Gastrocnemius medialis (tissue), 4 donors: ENCODE results near the gene PRDM16. TPM values are rescaled to one million over a fixed set of nuclear protein-coding genes. Genes with fewer than 3 reads are reported as not detected.

ENCODE experiments used
- ATAC-seq, 2 donors: fragments of 150-250 bp; one replicate each; pipeline ENCODE4 v1.9.1; 2016
- DNase-seq, 2 donors: peaks; one replicate each; pipeline ENCODE4 v3.0.0-alpha.2; 2019
- H3K27ac ChIP-seq, 4 donors: fragments of 200-600 bp; sonication (generic); 1 replicate in 1 of 4; 2 replicates in 3 of 4; pipeline ENCODE4 v1.5.1; 2016 to 2018; ENCODE audit warnings: mild to moderate bottlenecking in 2 of 4, moderate library complexity in 1 of 4
- H3K27me3 ChIP-seq, 3 donors: fragments of 200-600 bp; sonication (generic) in 2 of 3; 1 replicate in 1 of 3; 2 replicates in 2 of 3; pipeline versions ENCODE4 v1.5.1 to v1.6.0; 2016 to 2019; ENCODE audit warnings: mild to moderate bottlenecking in 1 of 3, moderate library complexity in 1 of 3
- H3K36me3 ChIP-seq, 2 donors: fragments of 200-600 bp; sonication (generic) in 1 of 2; one replicate each; pipeline ENCODE4 v1.5.1; 2017 to 2018
- H3K4me1 ChIP-seq, 2 donors: fragments of 200-600 bp; sonication (generic) in 1 of 2; one replicate each; pipeline ENCODE4 v1.5.1; 2016 to 2017; ENCODE audit warnings: mild to moderate bottlenecking in 2 of 2
- H3K4me3 ChIP-seq, 4 donors: fragments of 200-600 bp; sonication (generic) in 3 of 4; 1 replicate in 1 of 4; 2 replicates in 3 of 4; pipeline ENCODE4 v1.5.1; 2016 to 2019; ENCODE audit warnings: mild to moderate bottlenecking in 2 of 4
- H3K9me3 ChIP-seq, 3 donors: fragments of 200-600 bp; sonication (generic) in 2 of 3; 1 replicate in 1 of 3; 2 replicates in 2 of 3; pipeline ENCODE4 v1.5.1; 2016 to 2019
- CTCF ChIP-seq, 5 experiments: fragments of 450-650 bp in 3 of 5; fragments of 200-600 bp in 2 of 5; sonication (generic) in 2 of 5; IDR thresholded peaks in 4 of 5; conservative IDR thresholded peaks in 1 of 5; 1 replicate in 4 of 5; 2 replicates in 1 of 5; pipeline ENCODE4 v1.5.1; 2016 to 2019; ENCODE audit warnings: antibody characterized with exemption in 5 of 5, mild to moderate bottlenecking in 3 of 5, moderate library complexity in 3 of 5
- POLR2A ChIP-seq, 2 donors: fragments of 450-650 bp; IDR thresholded peaks; one replicate each; pipeline ENCODE4 v1.6.1; 2017; ENCODE audit warnings: antibody characterized with exemption in 2 of 2, mild to moderate bottlenecking in 2 of 2, moderate library complexity in 2 of 2
- in situ Hi-C, 4 donors: fragments of 200-750 bp; cut with MboI; loops; one replicate each; pipeline versions ENCODE4 v1.15.0 to v1.8.0; 2017; ENCODE audit warnings: low sequenced_read_pairs in 4 of 4
- intact Hi-C: fragments of 100-400 bp; cut with DNase I; formaldehyde crosslinking; loops from one replicate; pipeline ENCODE4 v1.15.1; 2023; ENCODE audit warnings: low total_unique reads
- total RNA-seq, 4 donors: library from RNA; depleted of rRNA; stranded (reverse); fragments of >200 nt; gene quantifications; one replicate each; pipeline versions ENCODE4 v1.1.0 to v1.2.3, GENCODE V29; 2016

Gene PRDM16
- total RNA-seq, 4 donors from 2014 or later = 0.03 to 0.19 (median 0.17) TPM

GRCh38 chr1:3428899-3429298 lies 359.9 kb downstream of the PRDM16 start:
- in situ Hi-C loops = loop anchor here in 2 of 4 donors (10.0 kb wide), 1 partner anchor 424 kb away; no protein-coding TSS in a partner anchor
- ATAC-seq (no peak), DNase-seq (no peak)
- Histone ChIP-seq H3K36me3 (no peaks in the 10 kb centered on the region), H3K4me1 (no peaks in the 10 kb centered on the region), H3K4me3 (no peak overlapping the region), H3K9me3 (no peaks in the 10 kb centered on the region), H3K27me3 (peaks cover 0 to 12% (median 2%) of the 10 kb centered on the region in 3 donors), H3K27ac (no peak overlapping the region)
- intact Hi-C loops = loop anchor here (10.0 kb wide), 1 partner anchor 144 kb away; no protein-coding TSS in a partner anchor
- TF ChIP-seq CTCF (IDR thresholded peaks at IDR 0.05 in 4 of 5, conservative IDR thresholded peaks at IDR 0.05 in 1 of 5) (no peak), POLR2A (IDR thresholded peaks at IDR 0.05) (no peak)

GRCh38 chr1:3429320-3429719 lies 360.3 kb downstream of the PRDM16 start:
- no peak for DNase-seq
- Histone ChIP-seq H3K4me1 (no peaks in the 10 kb centered on the region), H3K27ac (no peak overlapping the region), H3K9me3 (no peaks in the 10 kb centered on the region), H3K36me3 (no peaks in the 10 kb centered on the region), H3K4me3 (no peak overlapping the region), H3K27me3 (peaks cover 0 to 11% (median 2%) of the 10 kb centered on the region in 3 donors)
- intact Hi-C loops (loop anchor here (10.0 kb wide), 1 partner anchor 145 kb away; no protein-coding TSS in a partner anchor), in situ Hi-C loops (loop anchor here in 2 of 4 donors (10.0 kb wide), 1 partner anchor 425 kb away; no protein-coding TSS in a partner anchor)
- no peak for TF ChIP-seq CTCF (IDR thresholded peaks at IDR 0.05 in 4 of 5, conservative IDR thresholded peaks at IDR 0.05 in 1 of 5)
- TF ChIP-seq POLR2A (IDR thresholded peaks at IDR 0.05) = no peak
- no peak for ATAC-seq

- H3K9me3 ChIP-seq = no peaks in the 10 kb centered on the region
- intact Hi-C loops (loop anchor here (10.0 kb wide), 1 partner anchor 145 kb away; no protein-coding TSS in a partner anchor), in situ Hi-C loops (loop anchor here in 2 of 4 donors (10.0 kb wide), 1 partner anchor 425 kb away; no protein-coding TSS in a partner anchor)
- TF ChIP-seq POLR2A (IDR thresholded peaks at IDR 0.05) (no peak), CTCF (IDR thresholded peaks at IDR 0.05 in 4 of 5, conservative IDR thresholded peaks at IDR 0.05 in 1 of 5) (no peak)
- peaks cover 0 to 9% (median 2%) of the 10 kb centered on the region in 3 donors for H3K27me3 ChIP-seq
- no peak for DNase-seq
- no peak overlapping the region for H3K27ac ChIP-seq
- no peak for ATAC-seq
- no peaks in the 10 kb centered on the region for H3K36me3 ChIP-seq
- H3K4me1 ChIP-seq = no peaks in the 10 kb centered on the region
- no peak overlapping the region for H3K4me3 ChIP-seq
Observed at GRCh38 chr1:3429766-3430165, 360.8 kb downstream of the PRDM16 start.

GRCh38 chr1:3430406-3430805 lies 361.4 kb downstream of the PRDM16 start:
- no peak for DNase-seq
- intact Hi-C loops = no loop called here

More at GRCh38 chr1:3430406-3430805, 361.4 kb downstream of the PRDM16 start:
- in situ Hi-C loops = no loop called here
- no peaks in the 10 kb centered on the region for H3K36me3 ChIP-seq
- TF ChIP-seq POLR2A (IDR thresholded peaks at IDR 0.05) = no peak
- TF ChIP-seq CTCF (IDR thresholded peaks at IDR 0.05 in 4 of 5, conservative IDR thresholded peaks at IDR 0.05 in 1 of 5) = no peak
- ATAC-seq = no peak
- H3K4me3 ChIP-seq = no peak overlapping the region
- H3K4me1 ChIP-seq = no peaks in the 10 kb centered on the region
- H3K27me3 ChIP-seq = peaks cover 0 to 9% (median 2%) of the 10 kb centered on the region in 3 donors
- no peak overlapping the region for H3K27ac ChIP-seq
- no peaks in the 10 kb centered on the region for H3K9me3 ChIP-seq
